Measurements from ENCODE around the gene CLEC4E. TPM values are rescaled to one million over a fixed set of nuclear protein-coding genes. Genes with fewer than 3 reads are reported as not detected.
A peak's percentile ranks its signal among the peaks of the same experiment; 100 is the strongest.
"Not testable (repeated sequence)": the region's sequence is repeated elsewhere in the genome, so short reads cannot be mapped to it uniquely, and the experiment has no call there.

CLEC4E gene
- total RNA-seq, 2 donors from 2014 or later, result not detected

DNA sequence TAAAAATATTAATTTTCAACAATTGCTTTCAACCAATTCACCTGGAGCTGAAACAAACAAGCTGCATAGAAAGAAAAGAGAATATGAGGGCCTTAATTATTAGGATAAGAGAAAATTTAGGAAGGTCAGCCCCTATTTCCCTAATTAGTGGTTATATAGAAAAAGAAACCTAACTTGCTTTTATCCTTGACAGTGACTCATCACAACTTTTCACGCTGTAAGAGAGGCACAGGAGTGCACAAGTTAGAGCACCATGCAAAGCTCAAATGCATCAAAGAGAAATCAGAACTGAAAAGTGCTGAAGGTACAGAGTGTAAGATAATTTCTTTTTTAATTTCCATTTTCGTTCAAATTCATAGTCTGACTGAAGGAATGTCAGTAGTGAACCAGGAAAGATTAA lies 22.7 kb downstream of the CLEC4E start:
- no peaks in the 10 kb centered on the region for H3K36me3 Mint-ChIP-seq (ENCODE audit: insufficient read depth in 2 of 2)
- DNase-seq (no peak), ATAC-seq (replicated peaks in 1 of 2) (no peak)
- no peak overlapping the region for H3K4me3 Mint-ChIP-seq
- no peaks in the 10 kb centered on the region for H3K9me3 Mint-ChIP-seq
- H3K4me1 Mint-ChIP-seq (ENCODE audit: low read depth), result peaks cover 3% of the 10 kb centered on the region
- peaks cover 34% of the 10 kb centered on the region for H3K27me3 Mint-ChIP-seq (ENCODE audit: low read depth)
- H3K27ac Mint-ChIP-seq, result no peak overlapping the region

- Mint-ChIP-seq H3K36me3 (ENCODE audit: insufficient read depth in 2 of 2) (no peaks in the 10 kb centered on the region), H3K27me3 (ENCODE audit: low read depth) (peaks cover 27% of the 10 kb centered on the region), H3K27ac (no peak within 1 kb of the TSS), H3K4me3 (no peak within 1 kb of the TSS), H3K9me3 (no peaks in the 10 kb centered on the region), H3K4me1 (ENCODE audit: low read depth) (peaks cover 3% of the 10 kb centered on the region)
- ATAC-seq (replicated peaks in 1 of 2) (no peak), DNase-seq (no peak)
Observed at GRCh38 chr12:8513256-8513655, 27.4 kb downstream of the CLEC4E start, which contains the start of gene CLEC4D. TSS of gene CLEC4D (plus strand) at chr12:8513503. CDS start at chr12:8513733, 230 bp downstream.

- no peak overlapping the region for H3K4me3 Mint-ChIP-seq
- ATAC-seq (replicated peaks in 1 of 2), result no peak
- no peak overlapping the region for H3K27ac Mint-ChIP-seq
Observed at GRCh38 chr12:8508910-8509841, 31.5 kb downstream of the CLEC4E start.

GRCh38 chr12:8508223-8508622 lies 32.5 kb downstream of the CLEC4E start:
- Mint-ChIP-seq H3K27me3 (ENCODE audit: low read depth) (peaks cover 14% of the 10 kb centered on the region), H3K36me3 (ENCODE audit: insufficient read depth in 2 of 2) (no peaks in the 10 kb centered on the region), H3K4me3 (no peak overlapping the region), H3K9me3 (no peaks in the 10 kb centered on the region), H3K4me1 (ENCODE audit: low read depth) (no peaks in the 10 kb centered on the region), H3K27ac (no peak overlapping the region)
- DNase-seq, result no peak
- no peak for ATAC-seq (replicated peaks in 1 of 2)

More at GRCh38 chr12:8508910-8509841, 31.5 kb downstream of the CLEC4E start:
- no peaks in the 10 kb centered on the region for H3K36me3 Mint-ChIP-seq (ENCODE audit: insufficient read depth in 2 of 2)
- H3K27me3 Mint-ChIP-seq (ENCODE audit: low read depth), result peaks cover 22% of the 10 kb centered on the region
- H3K4me1 Mint-ChIP-seq (ENCODE audit: low read depth), result peaks cover 3% of the 10 kb centered on the region
- DNase-seq, result no peak
- no peaks in the 10 kb centered on the region for H3K9me3 Mint-ChIP-seq

DNA sequence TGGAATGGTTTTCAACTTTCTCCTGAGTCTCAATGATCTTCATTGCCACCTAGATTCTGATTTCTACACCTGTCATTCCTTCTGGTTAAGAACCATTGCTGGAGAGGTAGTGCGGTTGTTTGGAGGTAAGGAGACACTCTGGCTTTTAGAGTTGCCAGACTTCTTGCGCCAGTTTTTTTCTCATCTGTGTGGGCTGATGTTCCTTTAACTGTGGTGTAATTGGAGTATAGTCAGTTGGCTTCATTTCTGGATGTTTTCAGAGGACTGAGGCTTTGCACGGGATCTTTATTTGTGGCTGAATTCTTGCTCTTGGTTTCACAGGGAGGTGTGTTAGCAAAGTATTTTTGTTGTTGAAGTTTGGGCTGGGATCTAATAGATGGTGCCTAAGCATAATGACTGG lies 33.1 kb downstream of the CLEC4E start:
- Mint-ChIP-seq H3K27ac (no peak overlapping the region), H3K4me1 (ENCODE audit: low read depth) (no peaks in the 10 kb centered on the region), H3K9me3 (no peaks in the 10 kb centered on the region), H3K4me3 (no peak overlapping the region), H3K27me3 (ENCODE audit: low read depth) (peaks cover 12% of the 10 kb centered on the region), H3K36me3 (ENCODE audit: insufficient read depth in 2 of 2) (no peaks in the 10 kb centered on the region)
- no peak for DNase-seq
- no peak for ATAC-seq (replicated peaks in 1 of 2)

DNA sequence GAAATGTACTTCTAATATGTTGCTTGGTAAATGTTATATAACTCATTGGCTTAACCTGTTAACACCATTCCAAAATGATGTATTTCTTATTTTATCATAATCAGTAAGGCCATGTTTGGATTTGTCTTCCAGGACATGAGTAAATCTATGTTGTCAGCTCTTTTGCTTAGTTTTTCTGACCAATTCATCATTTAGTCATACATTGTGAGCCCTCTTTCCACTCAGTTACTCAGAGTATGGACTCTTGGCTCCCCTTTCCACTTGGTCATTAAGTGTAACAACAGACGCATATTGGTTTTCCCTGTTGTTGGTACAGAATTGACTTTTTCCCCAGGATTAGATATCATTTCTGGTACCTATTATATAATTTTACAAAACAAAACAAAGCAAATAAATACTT lies 36.4 kb downstream of the CLEC4E start:
- Mint-ChIP-seq H3K27me3 (ENCODE audit: low read depth) (peaks cover 7% of the 10 kb centered on the region), H3K9me3 (no peaks in the 10 kb centered on the region), H3K36me3 (ENCODE audit: insufficient read depth in 2 of 2) (no peaks in the 10 kb centered on the region), H3K4me1 (ENCODE audit: low read depth) (no peaks in the 10 kb centered on the region), H3K4me3 (no peak overlapping the region), H3K27ac (no peak overlapping the region)
- DNase-seq, result no peak
- ATAC-seq (replicated peaks in 1 of 2), result no peak

DNA sequence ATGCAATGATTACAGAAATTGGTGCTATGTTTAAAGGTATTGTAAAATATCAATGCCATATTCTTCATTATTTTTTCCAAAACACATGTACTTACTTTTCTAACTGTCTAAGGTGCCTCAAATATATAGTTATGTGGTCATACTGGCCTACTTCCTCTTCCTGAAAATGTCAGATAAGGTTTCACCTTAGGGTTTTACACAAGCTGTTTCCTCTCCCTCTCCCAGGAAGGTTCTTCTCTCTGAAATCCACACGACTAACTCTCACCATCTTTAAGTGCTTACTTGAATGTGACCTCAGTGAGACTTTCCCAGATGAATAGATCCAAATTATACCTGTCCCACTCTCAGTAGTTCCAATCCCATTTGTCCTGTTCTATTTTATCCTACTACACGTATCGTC lies 39.0 kb downstream of the CLEC4E start:
- Mint-ChIP-seq H3K27ac (no peak overlapping the region), H3K4me3 (no peak overlapping the region), H3K4me1 (ENCODE audit: low read depth) (no peaks in the 10 kb centered on the region), H3K9me3 (no peaks in the 10 kb centered on the region), H3K36me3 (ENCODE audit: insufficient read depth in 2 of 2) (no peaks in the 10 kb centered on the region), H3K27me3 (ENCODE audit: low read depth) (peaks cover 22% of the 10 kb centered on the region)
- DNase-seq (no peak), ATAC-seq (replicated peaks in 1 of 2) (no peak)

- DNase-seq (no peak), ATAC-seq (replicated peaks in 1 of 2) (no peak)
- H3K9me3 Mint-ChIP-seq, result no peaks in the 10 kb centered on the region
- no peak overlapping the region for H3K27ac Mint-ChIP-seq
- H3K4me3 Mint-ChIP-seq, result no peak overlapping the region
- no peaks in the 10 kb centered on the region for H3K4me1 Mint-ChIP-seq (ENCODE audit: low read depth)
- no peaks in the 10 kb centered on the region for H3K36me3 Mint-ChIP-seq (ENCODE audit: insufficient read depth in 2 of 2)
- H3K27me3 Mint-ChIP-seq (ENCODE audit: low read depth), result peaks cover 38% of the 10 kb centered on the region
Observed at GRCh38 chr12:8499616-8500015, 41.1 kb downstream of the CLEC4E start.

- not testable (repeated sequence) for H3K27ac Mint-ChIP-seq; H3K36me3 Mint-ChIP-seq (ENCODE audit: insufficient read depth in 2 of 2); H3K4me3 Mint-ChIP-seq; ATAC-seq (replicated peaks in 1 of 2); H3K9me3 Mint-ChIP-seq; DNase-seq
- peaks cover 46% of the 10 kb centered on the region for H3K27me3 Mint-ChIP-seq (ENCODE audit: low read depth)
- peaks cover 26% of the 10 kb centered on the region for H3K4me1 Mint-ChIP-seq (ENCODE audit: low read depth)
Observed at GRCh38 chr12:8496074-8496473, 44.6 kb downstream of the CLEC4E start.

- peaks cover 26% of the 10 kb centered on the region for H3K4me1 Mint-ChIP-seq (ENCODE audit: low read depth)
- H3K4me3 Mint-ChIP-seq; H3K9me3 Mint-ChIP-seq; ATAC-seq (replicated peaks in 1 of 2); H3K27ac Mint-ChIP-seq; H3K36me3 Mint-ChIP-seq (ENCODE audit: insufficient read depth in 2 of 2); DNase-seq: not testable (repeated sequence)
- H3K27me3 Mint-ChIP-seq (ENCODE audit: low read depth), result peaks cover 46% of the 10 kb centered on the region
Observed at GRCh38 chr12:8495671-8496070, 45.0 kb downstream of the CLEC4E start.

GRCh38 chr12:8493084-8493483 lies 47.6 kb downstream of the CLEC4E start:
- H3K27me3 Mint-ChIP-seq (ENCODE audit: low read depth), result peaks cover 39% of the 10 kb centered on the region
- no peaks in the 10 kb centered on the region for H3K9me3 Mint-ChIP-seq
- H3K4me3 Mint-ChIP-seq, result peak overlapping the region; percentile 27 to 45
- peak; percentile 98 for ATAC-seq (replicated peaks in 1 of 2)
- DNase-seq, result peak; percentile 65
- H3K4me1 Mint-ChIP-seq (ENCODE audit: low read depth), result peaks cover 26% of the 10 kb centered on the region
- no peaks in the 10 kb centered on the region for H3K36me3 Mint-ChIP-seq (ENCODE audit: insufficient read depth in 2 of 2)
- peak overlapping the region; percentile 4 for H3K27ac Mint-ChIP-seq

DNA sequence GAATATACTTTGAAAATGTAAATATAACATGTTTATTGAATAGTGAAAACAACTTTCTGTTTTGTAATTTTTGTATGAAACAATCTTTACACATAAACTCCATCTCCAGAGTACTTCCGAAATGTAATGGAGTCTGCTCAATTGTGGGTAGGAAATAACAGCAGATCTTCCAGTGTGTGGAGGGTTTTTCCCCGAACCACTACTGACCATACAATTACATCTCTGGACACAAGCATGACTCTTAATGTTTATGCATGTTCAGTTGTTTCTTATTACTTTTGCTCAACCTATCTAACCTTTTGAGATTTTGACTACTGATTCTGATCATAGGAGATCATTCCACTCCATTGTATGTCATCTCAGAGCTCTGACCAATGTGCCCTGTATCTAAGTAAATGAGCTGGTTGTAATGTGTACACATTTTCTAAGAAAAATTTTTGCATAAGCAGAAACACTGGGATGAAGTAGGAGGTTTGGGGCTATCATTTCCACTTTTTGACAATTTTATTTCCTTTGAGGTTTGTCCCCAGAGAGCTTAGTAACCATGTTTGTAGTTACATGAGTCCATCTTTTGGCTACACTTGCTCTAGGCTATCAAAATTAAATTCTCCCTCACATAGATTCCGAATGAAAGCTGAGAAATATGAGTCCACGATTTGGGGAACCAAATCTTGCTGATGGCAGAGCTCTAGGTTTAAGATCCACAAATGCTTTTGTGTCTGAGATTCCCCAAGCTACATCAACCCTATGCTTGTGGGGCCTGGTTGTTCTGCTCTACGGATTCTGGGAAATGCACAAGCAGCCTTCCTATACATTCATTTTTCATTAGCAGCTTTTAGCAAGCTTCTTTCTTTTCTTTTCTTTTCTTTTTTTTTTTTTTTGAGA lies 48.8 kb downstream of the CLEC4E start:
- Mint-ChIP-seq H3K4me3 (peak overlapping the region in 1 of 2 donors; percentile 45), H3K27ac (peak overlapping the region; percentile 50), H3K9me3 (no peaks in the 10 kb centered on the region), H3K36me3 (ENCODE audit: insufficient read depth in 2 of 2) (no peaks in the 10 kb centered on the region), H3K4me1 (ENCODE audit: low read depth) (peaks cover 26% of the 10 kb centered on the region), H3K27me3 (ENCODE audit: low read depth) (peaks cover 32% of the 10 kb centered on the region)
- no peak for DNase-seq
- no peak for ATAC-seq (replicated peaks in 1 of 2)
